Measurements from ENCODE around the gene GPBP1L1. TPM values are rescaled to one million over a fixed set of nuclear protein-coding genes. Genes with fewer than 3 reads are reported as not detected.

The GPBP1L1 gene
- total RNA-seq, 2 experiments from 2014 or later = 116 to 125 TPM

- Mint-ChIP-seq H3K9me3 (no peaks in the 10 kb centered on the region), H3K36me3 (ENCODE audit: low read depth) (peaks cover 85% of the 10 kb centered on the region), H3K4me3 (no peak overlapping the region), H3K27me3 (no peaks in the 10 kb centered on the region), H3K4me1 (ENCODE audit: low read depth) (peaks cover 12% of the 10 kb centered on the region), H3K27ac (no peak overlapping the region)
- peaks cover 2% of the 10 kb centered on the region for H3K4me1 ChIP-seq (ENCODE audit: insufficient read depth, low read length)
- H3K36me3 ChIP-seq (ENCODE audit: insufficient read depth, low read length) = peaks cover 75% of the 10 kb centered on the region
- ChIA-PET POLR2A (no interaction called here), CTCF (no interaction called here)
- DNase-seq (no peak), ATAC-seq (ENCODE audit: poor library complexity) (no peak)
- intact Hi-C loops (cut with DNase I, micrococcal nuclease) = no loop called here
- TF ChIP-seq CTCF (IDR thresholded peaks at IDR 0.05) = no peak
- no peak overlapping the region for H3K4me3 ChIP-seq (ENCODE audit: low read length)
- H3K27me3 ChIP-seq (ENCODE audit: control insufficient read depth in 1 of 2, insufficient read depth in 2 of 2, low read length in 2 of 2) = no peaks in the 10 kb centered on the region
- no peaks in the 10 kb centered on the region for H3K9me3 ChIP-seq (ENCODE audit: control insufficient read depth in 1 of 2, insufficient read depth in 1 of 2, low read length in 2 of 2)
- H3K27ac ChIP-seq (ENCODE audit: low read depth in 1 of 2, low read length in 2 of 2) = no peak overlapping the region
Observed at GRCh38 chr1:45615885-45616284, 70.4 kb downstream of the GPBP1L1 start.

- Mint-ChIP-seq H3K36me3 (ENCODE audit: low read depth) (peaks cover 85% of the 10 kb centered on the region), H3K9me3 (no peaks in the 10 kb centered on the region), H3K4me1 (ENCODE audit: low read depth) (peaks cover 16% of the 10 kb centered on the region), H3K4me3 (no peak overlapping the region), H3K27ac (no peak overlapping the region), H3K27me3 (no peaks in the 10 kb centered on the region)
- no peak for ATAC-seq (ENCODE audit: poor library complexity)
- no peak overlapping the region for H3K27ac ChIP-seq (ENCODE audit: low read depth in 1 of 2, low read length in 2 of 2)
- ChIA-PET CTCF (no interaction called here), POLR2A (no interaction called here)
- no peak overlapping the region for H3K4me3 ChIP-seq (ENCODE audit: low read length)
- H3K27me3 ChIP-seq (ENCODE audit: control insufficient read depth in 1 of 2, insufficient read depth in 2 of 2, low read length in 2 of 2) = no peaks in the 10 kb centered on the region
- no peak for DNase-seq
- no peaks in the 10 kb centered on the region for H3K4me1 ChIP-seq (ENCODE audit: insufficient read depth, low read length)
- peaks cover 87% of the 10 kb centered on the region for H3K36me3 ChIP-seq (ENCODE audit: insufficient read depth, low read length)
- TF ChIP-seq CTCF (IDR thresholded peaks at IDR 0.05) = no peak
- intact Hi-C loops (cut with DNase I, micrococcal nuclease) = no loop called here
- H3K9me3 ChIP-seq (ENCODE audit: control insufficient read depth in 1 of 2, insufficient read depth in 1 of 2, low read length in 2 of 2) = no peaks in the 10 kb centered on the region
Observed at GRCh38 chr1:45612941-45613579, 73.3 kb downstream of the GPBP1L1 start.

GRCh38 chr1:45610589-45611226, 75.6 kb downstream of the GPBP1L1 start:
- H3K36me3 ChIP-seq (ENCODE audit: insufficient read depth, low read length) = peaks cover 89% of the 10 kb centered on the region
- no peak overlapping the region for H3K4me3 Mint-ChIP-seq
- H3K27ac ChIP-seq (ENCODE audit: low read depth in 1 of 2, low read length in 2 of 2) = no peak overlapping the region
- peaks cover 84% of the 10 kb centered on the region for H3K36me3 Mint-ChIP-seq (ENCODE audit: low read depth)
- H3K27me3 Mint-ChIP-seq = no peaks in the 10 kb centered on the region
- peak overlapping the region; percentile 24 for H3K27ac Mint-ChIP-seq
- H3K9me3 Mint-ChIP-seq = no peaks in the 10 kb centered on the region
- H3K4me1 ChIP-seq (ENCODE audit: insufficient read depth, low read length) = peaks cover 3% of the 10 kb centered on the region
- DNase-seq = no peak
- intact Hi-C loops (cut with DNase I, micrococcal nuclease) = no loop called here
- ChIA-PET POLR2A (no interaction called here), CTCF (interaction anchor here (1.3 kb wide), 1 partner anchor 24 kb away, joined by 3 read pairs; no protein-coding TSS in a partner anchor)
- H3K4me1 Mint-ChIP-seq (ENCODE audit: low read depth) = peaks cover 30% of the 10 kb centered on the region
- no peak for TF ChIP-seq CTCF (IDR thresholded peaks at IDR 0.05)
- H3K27me3 ChIP-seq (ENCODE audit: control insufficient read depth in 1 of 2, insufficient read depth in 2 of 2, low read length in 2 of 2) = no peaks in the 10 kb centered on the region
- H3K9me3 ChIP-seq (ENCODE audit: control insufficient read depth in 1 of 2, insufficient read depth in 1 of 2, low read length in 2 of 2) = no peaks in the 10 kb centered on the region
- H3K4me3 ChIP-seq (ENCODE audit: low read length) = no peak overlapping the region
- no peak for ATAC-seq (ENCODE audit: poor library complexity)

Data from CD4-positive, alpha-beta T cell (primary cell).